ENCODE data around the gene P4HA2.

Gene P4HA2

GRCh38 chr5:132203916-132204315 is 23.7 kb downstream of the P4HA2 start:
- no peak overlapping the region for H3K4me3 ChIP-seq (ENCODE audit: low read depth in 1 of 2, low read length in 2 of 2)
- H3K36me3 ChIP-seq (ENCODE audit: insufficient read depth, low read length) = peaks cover 57% of the 10 kb centered on the region
- no peaks in the 10 kb centered on the region for H3K9me3 ChIP-seq (ENCODE audit: low read length)
- H3K4me1 ChIP-seq (ENCODE audit: insufficient read depth, low read length) = no peaks in the 10 kb centered on the region
- H3K27me3 ChIP-seq (ENCODE audit: control insufficient read depth in 1 of 2, insufficient read depth in 2 of 2, low read length in 2 of 2) = no peaks in the 10 kb centered on the region
- no peak overlapping the region for H3K9ac ChIP-seq (ENCODE audit: low read length)
- no peak overlapping the region for H3K27ac ChIP-seq (ENCODE audit: low read depth, low read length)

GRCh38 chr5:132203464-132203818 is 24.2 kb downstream of the P4HA2 start:
- Histone ChIP-seq H3K27me3 (ENCODE audit: control insufficient read depth in 1 of 2, insufficient read depth in 2 of 2, low read length in 2 of 2) (no peaks in the 10 kb centered on the region), H3K4me1 (ENCODE audit: insufficient read depth, low read length) (no peaks in the 10 kb centered on the region), H3K36me3 (ENCODE audit: insufficient read depth, low read length) (peaks cover 57% of the 10 kb centered on the region), H3K9ac (ENCODE audit: low read length) (no peak overlapping the region), H3K27ac (ENCODE audit: low read depth, low read length) (no peak overlapping the region), H3K9me3 (ENCODE audit: low read length) (no peaks in the 10 kb centered on the region), H3K4me3 (ENCODE audit: low read depth in 1 of 2, low read length in 2 of 2) (no peak overlapping the region)

- Histone ChIP-seq H3K9me3 (ENCODE audit: low read length) (no peaks in the 10 kb centered on the region), H3K36me3 (ENCODE audit: insufficient read depth, low read length) (peaks cover 60% of the 10 kb centered on the region), H3K9ac (ENCODE audit: low read length) (no peak overlapping the region), H3K27ac (ENCODE audit: low read depth, low read length) (no peak overlapping the region), H3K27me3 (ENCODE audit: control insufficient read depth in 1 of 2, insufficient read depth in 2 of 2, low read length in 2 of 2) (no peaks in the 10 kb centered on the region), H3K4me1 (ENCODE audit: insufficient read depth, low read length) (no peaks in the 10 kb centered on the region), H3K4me3 (ENCODE audit: low read depth in 1 of 2, low read length in 2 of 2) (no peak overlapping the region)
Measured at GRCh38 chr5:132202711-132203463, 24.8 kb downstream of the P4HA2 start.

- Histone ChIP-seq H3K27ac (ENCODE audit: low read depth, low read length) (no peak overlapping the region), H3K4me1 (ENCODE audit: insufficient read depth, low read length) (no peaks in the 10 kb centered on the region), H3K4me3 (ENCODE audit: low read depth in 1 of 2, low read length in 2 of 2) (no peak overlapping the region), H3K9ac (ENCODE audit: low read length) (no peak overlapping the region), H3K27me3 (ENCODE audit: control insufficient read depth in 1 of 2, insufficient read depth in 2 of 2, low read length in 2 of 2) (no peaks in the 10 kb centered on the region), H3K9me3 (ENCODE audit: low read length) (no peaks in the 10 kb centered on the region), H3K36me3 (ENCODE audit: insufficient read depth, low read length) (peaks cover 63% of the 10 kb centered on the region)
Measured at GRCh38 chr5:132199116-132199680, 28.5 kb downstream of the P4HA2 start.

- H3K27ac ChIP-seq (ENCODE audit: low read depth, low read length) = no peak overlapping the region
- H3K9me3 ChIP-seq (ENCODE audit: low read length) = no peaks in the 10 kb centered on the region
- no peak overlapping the region for H3K4me3 ChIP-seq (ENCODE audit: low read depth in 1 of 2, low read length in 2 of 2)
- H3K27me3 ChIP-seq (ENCODE audit: control insufficient read depth in 1 of 2, insufficient read depth in 2 of 2, low read length in 2 of 2) = no peaks in the 10 kb centered on the region
- peaks cover 60% of the 10 kb centered on the region for H3K36me3 ChIP-seq (ENCODE audit: insufficient read depth, low read length)
- no peaks in the 10 kb centered on the region for H3K4me1 ChIP-seq (ENCODE audit: insufficient read depth, low read length)
- no peak overlapping the region for H3K9ac ChIP-seq (ENCODE audit: low read length)
Measured at GRCh38 chr5:132198571-132198970, 29.1 kb downstream of the P4HA2 start.

- Histone ChIP-seq H3K27me3 (ENCODE audit: control insufficient read depth in 1 of 2, insufficient read depth in 2 of 2, low read length in 2 of 2) (no peaks in the 10 kb centered on the region), H3K4me3 (ENCODE audit: low read depth in 1 of 2, low read length in 2 of 2) (no peak overlapping the region), H3K27ac (ENCODE audit: low read depth, low read length) (no peak overlapping the region), H3K9me3 (ENCODE audit: low read length) (no peaks in the 10 kb centered on the region), H3K9ac (ENCODE audit: low read length) (no peak overlapping the region), H3K4me1 (ENCODE audit: insufficient read depth, low read length) (no peaks in the 10 kb centered on the region), H3K36me3 (ENCODE audit: insufficient read depth, low read length) (peaks cover 61% of the 10 kb centered on the region)
Measured at GRCh38 chr5:132195727-132196126, 31.9 kb downstream of the P4HA2 start.

- Histone ChIP-seq H3K4me3 (ENCODE audit: low read depth in 1 of 2, low read length in 2 of 2) (no peak overlapping the region), H3K36me3 (ENCODE audit: insufficient read depth, low read length) (peaks cover 40% of the 10 kb centered on the region), H3K27me3 (ENCODE audit: control insufficient read depth in 1 of 2, insufficient read depth in 2 of 2, low read length in 2 of 2) (no peaks in the 10 kb centered on the region), H3K9ac (ENCODE audit: low read length) (no peak overlapping the region), H3K27ac (ENCODE audit: low read depth, low read length) (no peak overlapping the region), H3K4me1 (ENCODE audit: insufficient read depth, low read length) (no peaks in the 10 kb centered on the region), H3K9me3 (ENCODE audit: low read length) (no peaks in the 10 kb centered on the region)
Measured at GRCh38 chr5:132193165-132193694, 34.4 kb downstream of the P4HA2 start.

GRCh38 chr5:132190161-132190817 is 37.4 kb downstream of the P4HA2 start:
- Histone ChIP-seq H3K4me3 (ENCODE audit: low read depth in 1 of 2, low read length in 2 of 2) (no peak overlapping the region), H3K9ac (ENCODE audit: low read length) (no peak overlapping the region), H3K4me1 (ENCODE audit: insufficient read depth, low read length) (no peaks in the 10 kb centered on the region), H3K27ac (ENCODE audit: low read depth, low read length) (no peak overlapping the region), H3K9me3 (ENCODE audit: low read length) (no peaks in the 10 kb centered on the region), H3K27me3 (ENCODE audit: control insufficient read depth in 1 of 2, insufficient read depth in 2 of 2, low read length in 2 of 2) (no peaks in the 10 kb centered on the region), H3K36me3 (ENCODE audit: insufficient read depth, low read length) (peaks cover 33% of the 10 kb centered on the region)

GRCh38 chr5:132184588-132184987 is 43.1 kb downstream of the P4HA2 start:
- H3K27me3 ChIP-seq (ENCODE audit: control insufficient read depth in 1 of 2, insufficient read depth in 2 of 2, low read length in 2 of 2) = no peaks in the 10 kb centered on the region
- H3K4me3 ChIP-seq (ENCODE audit: low read depth in 1 of 2, low read length in 2 of 2) = no peak overlapping the region
- H3K9ac ChIP-seq (ENCODE audit: low read length) = no peak overlapping the region
- H3K4me1 ChIP-seq (ENCODE audit: insufficient read depth, low read length) = no peaks in the 10 kb centered on the region
- H3K9me3 ChIP-seq (ENCODE audit: low read length) = no peaks in the 10 kb centered on the region
- H3K36me3 ChIP-seq (ENCODE audit: insufficient read depth, low read length) = no peaks in the 10 kb centered on the region
- no peak overlapping the region for H3K27ac ChIP-seq (ENCODE audit: low read depth, low read length)

GRCh38 chr5:132183723-132184122 is 43.9 kb downstream of the P4HA2 start:
- Histone ChIP-seq H3K27me3 (ENCODE audit: control insufficient read depth in 1 of 2, insufficient read depth in 2 of 2, low read length in 2 of 2) (no peaks in the 10 kb centered on the region), H3K27ac (ENCODE audit: low read depth, low read length) (no peak overlapping the region)

GRCh38 chr5:132182359-132183040 is 45.2 kb downstream of the P4HA2 start:
- no peak overlapping the region for H3K27ac ChIP-seq (ENCODE audit: low read depth, low read length)
- no peaks in the 10 kb centered on the region for H3K36me3 ChIP-seq (ENCODE audit: insufficient read depth, low read length)
- no peak overlapping the region for H3K9ac ChIP-seq (ENCODE audit: low read length)
- no peaks in the 10 kb centered on the region for H3K9me3 ChIP-seq (ENCODE audit: low read length)
- H3K4me3 ChIP-seq (ENCODE audit: low read depth in 1 of 2, low read length in 2 of 2) = no peak overlapping the region
- H3K4me1 ChIP-seq (ENCODE audit: insufficient read depth, low read length) = no peaks in the 10 kb centered on the region
- no peaks in the 10 kb centered on the region for H3K27me3 ChIP-seq (ENCODE audit: control insufficient read depth in 1 of 2, insufficient read depth in 2 of 2, low read length in 2 of 2)

More at GRCh38 chr5:132183723-132184122, 43.9 kb downstream of the P4HA2 start:
- H3K9ac ChIP-seq (ENCODE audit: low read length) = no peak overlapping the region
- H3K36me3 ChIP-seq (ENCODE audit: insufficient read depth, low read length) = no peaks in the 10 kb centered on the region
- no peaks in the 10 kb centered on the region for H3K4me1 ChIP-seq (ENCODE audit: insufficient read depth, low read length)
- no peak overlapping the region for H3K4me3 ChIP-seq (ENCODE audit: low read depth in 1 of 2, low read length in 2 of 2)
- H3K9me3 ChIP-seq (ENCODE audit: low read length) = no peaks in the 10 kb centered on the region
